OCI-LY7 (cell line): Measurements from ENCODE around the gene NRG2. TPM values are rescaled to one million over a fixed set of nuclear protein-coding genes. Genes with fewer than 3 reads are reported as not detected.
A peak's percentile ranks its signal among the peaks of the same experiment; 100 is the strongest.

ENCODE experiments used
- BruUV-seq: library from RNA; stranded (reverse); fragments of 400-500 nt; replicated peaks from 2 replicates; lab custom pipeline; 2021; lab: Mats Ljungman, UMichigan
- CTCF ChIA-PET: fragments of 300-600 bp; sonication (Branson Sonifier 250); formaldehyde crosslinking; loops from one replicate; lab custom pipeline; 2022; ENCODE audit warnings: antibody characterized with exemption; ENCODE audit not compliant: unreplicated experiment; lab: Charles Lee
- POLR2A ChIA-PET: fragments of 300-600 bp; sonication (Branson Sonifier 250); formaldehyde crosslinking; loops from one replicate; lab custom pipeline; 2022; ENCODE audit warnings: antibody characterized with exemption; lab: Charles Lee
- DNase-seq: peaks from one replicate; pipeline ENCODE4 v3.0.0-alpha.2; 2015; ENCODE audit warnings: low spot score
- H2AFZ ChIP-seq: fragments of 200-600 bp; sonication (generic), shearing (Covaris generic); 2 replicates; pipeline ENCODE4 v1.6.1; 2014; ENCODE audit warnings: mild to moderate bottlenecking, antibody characterized with exemption, low read length, moderate library complexity
- H3K27ac ChIP-seq: fragments of 200-600 bp; sonication (generic); 2 replicates; pipeline ENCODE4 v1.5.1; 2014; ENCODE audit warnings: mixed run types, low read depth, mild to moderate bottlenecking, moderate library complexity, low read length, inconsistent platforms; ENCODE audit not compliant: poor library complexity, severe bottlenecking
- H3K36me3 ChIP-seq: fragments of 200-600 bp; sonication (generic); 2 replicates; pipeline ENCODE4 v1.6.1; 2014; ENCODE audit warnings: mild to moderate bottlenecking, antibody characterized with exemption, low read length, moderate library complexity, mixed read lengths; ENCODE audit not compliant: insufficient read depth
- H3K4me1 ChIP-seq: fragments of 200-600 bp; sonication (generic); 2 replicates; pipeline ENCODE4 v1.5.1; 2014; ENCODE audit warnings: mild to moderate bottlenecking, low read length; ENCODE audit not compliant: insufficient read depth, poor library complexity, severe bottlenecking
- H3K4me2 ChIP-seq: fragments of 200-600 bp; sonication (generic); 2 replicates; pipeline ENCODE4 v1.6.1; 2014; ENCODE audit warnings: mild to moderate bottlenecking, low read length
- H3K4me3 ChIP-seq: fragments of 200-600 bp; sonication (generic); 2 replicates; pipeline ENCODE4 v1.5.1; 2014; ENCODE audit warnings: mild to moderate bottlenecking, low read depth, low read length; ENCODE audit not compliant: poor library complexity, severe bottlenecking
- H3K79me2 ChIP-seq: fragments of 200-600 bp; sonication (generic); 2 replicates; pipeline ENCODE4 v1.6.1; 2016; ENCODE audit warnings: low read depth, mild to moderate bottlenecking, low read length, moderate library complexity, mixed read lengths; ENCODE audit not compliant: insufficient read depth
- H3K9me2 ChIP-seq: fragments of 200-600 bp; sonication (generic); 2 replicates; pipeline ENCODE4 v1.6.1; 2016; ENCODE audit warnings: mild to moderate bottlenecking, low read length, mixed read lengths; ENCODE audit not compliant: insufficient read depth
- H3K9me3 ChIP-seq: fragments of 200-600 bp; sonication (generic); 2 replicates; pipeline ENCODE4 v1.6.1; 2014; ENCODE audit warnings: mild to moderate bottlenecking, mixed run types, low read length, mixed read lengths
- H4K20me1 ChIP-seq: fragments of 200-600 bp; sonication (generic); 2 replicates; pipeline ENCODE4 v1.6.1; 2014; ENCODE audit warnings: mild to moderate bottlenecking, antibody characterized with exemption, low read length, moderate library complexity, mixed read lengths; ENCODE audit not compliant: insufficient read depth
- CTCF ChIP-seq: fragments of 200-600 bp; sonication (generic); conservative IDR thresholded peaks from 2 replicates; pipeline ENCODE4 v1.5.1; 2014; ENCODE audit warnings: mild to moderate bottlenecking, antibody characterized with exemption, low read length, moderate library complexity, mixed read lengths
- EZH2phosphoT487 ChIP-seq: fragments of 200-600 bp; sonication (generic); IDR thresholded peaks from 2 replicates; pipeline ENCODE4 v1.6.1; 2018; ENCODE audit warnings: low read depth, borderline replicate concordance, mild to moderate bottlenecking, mixed run types, antibody characterized with exemption, low read length, moderate library complexity, mixed read lengths
- intact Hi-C: fragments of 100-400 bp; cut with micrococcal nuclease; formaldehyde crosslinking; loops from one replicate; pipeline ENCODE4 v1.10.0; 2022; ENCODE audit not compliant: unreplicated experiment
- total RNA-seq, 2 experiments: library from RNA; depleted of rRNA in 1 of 2; stranded (reverse); fragments of >200 nt in 1 of 2; shearing (Covaris generic) in 1 of 2; gene quantifications; 2 replicates each; pipeline ENCODE4 v1.2.3, GENCODE V29; 2014 to 2022

NRG2 gene
- total RNA-seq, 2 experiments from 2014 or later, result 1.7 TPM; not detected in 1

GRCh38 chr5:139862803-139863202, 180.3 kb downstream of the NRG2 start:
- intact Hi-C loops, result no loop called here
- POLR2A ChIA-PET, result interaction anchor here (0.5 kb wide), 1 partner anchor 19 kb away, joined by 3 read pairs; no protein-coding TSS in a partner anchor

GRCh38 chr5:139862313-139862712, 180.8 kb downstream of the NRG2 start:
- H3K4me3 ChIP-seq, result no peak overlapping the region
- H3K4me2 ChIP-seq, result no peak overlapping the region
- H3K9me3 ChIP-seq, result no peaks in the 10 kb centered on the region
- no peaks in the 10 kb centered on the region for H4K20me1 ChIP-seq
- no peaks in the 10 kb centered on the region for H3K9me2 ChIP-seq
- TF ChIP-seq EZH2phosphoT487, result no peak
- TF ChIP-seq CTCF, result no peak
- H3K4me1 ChIP-seq, result no peaks in the 10 kb centered on the region
- POLR2A ChIA-PET, result interaction anchor here (0.5 kb wide), 1 partner anchor 19 kb away, joined by 3 read pairs; no protein-coding TSS in a partner anchor
- no peaks in the 10 kb centered on the region for H3K79me2 ChIP-seq
- DNase-seq, result no peak
- no TSS peak for BruUV-seq
- no peak overlapping the region for H2AFZ ChIP-seq
- intact Hi-C loops, result no loop called here
- no peaks in the 10 kb centered on the region for H3K36me3 ChIP-seq
- H3K27ac ChIP-seq, result no peak overlapping the region
- CTCF ChIA-PET, result no interaction called here

More at GRCh38 chr5:139862803-139863202, 180.3 kb downstream of the NRG2 start:
- Histone ChIP-seq H3K9me3 (no peaks in the 10 kb centered on the region), H3K4me1 (no peaks in the 10 kb centered on the region), H3K4me2 (no peak overlapping the region), H3K9me2 (no peaks in the 10 kb centered on the region), H3K27ac (no peak overlapping the region), H3K79me2 (no peaks in the 10 kb centered on the region), H4K20me1 (no peaks in the 10 kb centered on the region), H2AFZ (no peak overlapping the region), H3K36me3 (no peaks in the 10 kb centered on the region), H3K4me3 (no peak overlapping the region)
- TF ChIP-seq EZH2phosphoT487, result no peak
- TF ChIP-seq CTCF, result peak; percentile 52
- CTCF ChIA-PET, result interaction anchor here (1.1 kb wide), 1 partner anchor 29 kb away, joined by 3 read pairs; no protein-coding TSS in a partner anchor
- no peak for DNase-seq
- no TSS peak for BruUV-seq

- Histone ChIP-seq H3K4me1 (no peaks in the 10 kb centered on the region), H3K4me2 (no peak overlapping the region), H3K9me3 (no peaks in the 10 kb centered on the region), H3K36me3 (no peaks in the 10 kb centered on the region), H3K9me2 (no peaks in the 10 kb centered on the region), H3K27ac (no peak overlapping the region), H3K79me2 (no peaks in the 10 kb centered on the region), H4K20me1 (no peaks in the 10 kb centered on the region), H3K4me3 (no peak overlapping the region), H2AFZ (no peak overlapping the region)
- TF ChIP-seq EZH2phosphoT487 (no peak), CTCF (no peak)
- POLR2A ChIA-PET, result no interaction called here
- CTCF ChIA-PET, result interaction anchor here (1.3 kb wide), 1 partner anchor 75 kb away, joined by 3 read pairs; no protein-coding TSS in a partner anchor
- BruUV-seq, result no TSS peak
- intact Hi-C loops, result no loop called here
- no peak for DNase-seq
Measured at GRCh38 chr5:139861889-139862207, 181.3 kb downstream of the NRG2 start.
